ENCODE results near the gene RELN. TPM values are rescaled to one million over a fixed set of nuclear protein-coding genes. Genes with fewer than 3 reads are reported as not detected.
A peak's percentile ranks its signal among the peaks of the same experiment; 100 is the strongest.

RELN gene
- total RNA-seq, 1 donor from 2014 or later = not detected

- FAIRE-seq (no peak), DNase-seq (ENCODE audit: low read depth) (no peak)
- no peak for TF ChIP-seq CTCF (IDR thresholded peaks at IDR 0.05; ENCODE audit: insufficient read depth, low read length, severe bottlenecking)
- Histone ChIP-seq H3K4me3 (ENCODE audit: low read depth, low read length) (no peak overlapping the region), H3K27me3 (ENCODE audit: control insufficient read depth, insufficient read depth, low read length) (no peaks in the 10 kb centered on the region), H3K36me3 (ENCODE audit: control insufficient read depth, insufficient read depth, low read length) (no peaks in the 10 kb centered on the region)
These were observed 527.1 kb downstream of the RELN start for GRCh38 chr7:103462358-103462757.

- H3K27me3 ChIP-seq (ENCODE audit: control insufficient read depth, insufficient read depth, low read length) = peaks cover 13% of the 10 kb centered on the region
- FAIRE-seq = no peak
- no peaks in the 10 kb centered on the region for H3K36me3 ChIP-seq (ENCODE audit: control insufficient read depth, insufficient read depth, low read length)
- peak; percentile 84 for TF ChIP-seq CTCF (IDR thresholded peaks at IDR 0.05; ENCODE audit: insufficient read depth, low read length, severe bottlenecking)
- H3K4me3 ChIP-seq (ENCODE audit: low read depth, low read length) = no peak overlapping the region
- DNase-seq (ENCODE audit: low read depth) = peak; percentile 53
These were observed 542.1 kb downstream of the RELN start for GRCh38 chr7:103447073-103447960.

DNA sequence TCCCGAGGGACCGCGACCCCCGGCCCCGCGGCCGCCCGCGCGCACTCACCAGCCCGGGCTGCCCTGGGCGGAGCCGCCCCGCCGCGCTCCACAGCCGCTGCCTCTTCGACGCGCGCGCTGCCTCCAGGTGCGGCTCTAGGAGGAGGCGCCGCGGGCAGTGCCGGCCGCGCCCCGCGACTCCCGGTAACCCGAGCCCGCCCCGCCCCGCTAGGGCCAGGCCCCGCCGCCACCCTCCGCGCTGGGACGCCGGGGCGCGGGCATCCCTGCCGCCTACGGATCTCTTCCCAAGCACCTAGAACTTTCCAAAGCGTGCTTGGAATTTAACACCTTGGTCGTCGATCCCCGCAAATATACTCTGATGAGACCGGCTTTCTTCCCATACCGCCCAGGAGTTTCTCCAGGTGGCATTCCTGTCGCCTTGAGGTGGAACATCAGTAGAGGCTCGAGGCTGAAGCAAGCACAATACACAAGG, 543.4 kb downstream of the RELN start, which contains the start of gene SLC26A5:
TSS of gene SLC26A5 (minus strand) at position 159 of the 472 bp plus-strand sequence. CDS start 24,693 bp downstream, outside the sequence.
- TF ChIP-seq CTCF (IDR thresholded peaks at IDR 0.05; ENCODE audit: insufficient read depth, low read length, severe bottlenecking) = no peak
- peak within 1 kb of the TSS; percentile 27 for H3K4me3 ChIP-seq (ENCODE audit: low read depth, low read length)
- H3K36me3 ChIP-seq (ENCODE audit: control insufficient read depth, insufficient read depth, low read length) = no peaks in the 10 kb centered on the region
- FAIRE-seq = no peak
- H3K27me3 ChIP-seq (ENCODE audit: control insufficient read depth, insufficient read depth, low read length) = peaks cover 13% of the 10 kb centered on the region
- DNase-seq (ENCODE audit: low read depth) = peak; percentile 18

GRCh38 chr7:103445228-103446048, 544.0 kb downstream of the RELN start:
- DNase-seq (ENCODE audit: low read depth) (no peak), FAIRE-seq (no peak)
- TF ChIP-seq CTCF (IDR thresholded peaks at IDR 0.05; ENCODE audit: insufficient read depth, low read length, severe bottlenecking) = no peak
- peaks cover 13% of the 10 kb centered on the region for H3K27me3 ChIP-seq (ENCODE audit: control insufficient read depth, insufficient read depth, low read length)
- peak overlapping the region; percentile 27 for H3K4me3 ChIP-seq (ENCODE audit: low read depth, low read length)
- H3K36me3 ChIP-seq (ENCODE audit: control insufficient read depth, insufficient read depth, low read length) = no peaks in the 10 kb centered on the region

DNA sequence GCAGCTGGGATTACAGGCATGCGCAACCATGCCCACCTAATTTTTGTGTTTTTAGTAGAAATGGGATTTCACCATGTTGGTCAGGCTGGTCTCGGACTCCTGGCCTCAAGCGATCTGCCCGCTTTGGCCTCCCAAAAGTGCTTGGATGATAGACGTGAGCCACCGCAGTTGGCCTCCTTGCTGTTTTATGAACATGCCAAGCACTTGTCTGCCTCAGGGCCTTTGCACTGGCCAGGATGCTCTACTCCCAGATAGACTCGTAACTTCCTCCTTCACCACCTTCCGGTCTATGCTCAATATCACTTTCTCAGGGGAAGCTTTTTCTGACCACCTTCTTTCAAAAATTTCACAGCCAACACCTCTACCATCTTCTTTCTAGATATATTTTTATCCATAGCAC, 549.8 kb downstream of the RELN start:
- no peak for DNase-seq (ENCODE audit: low read depth)
- H3K4me3 ChIP-seq (ENCODE audit: low read depth, low read length) = no peak overlapping the region
- FAIRE-seq = no peak
- peaks cover 4% of the 10 kb centered on the region for H3K27me3 ChIP-seq (ENCODE audit: control insufficient read depth, insufficient read depth, low read length)
- no peak for TF ChIP-seq CTCF (IDR thresholded peaks at IDR 0.05; ENCODE audit: insufficient read depth, low read length, severe bottlenecking)
- H3K36me3 ChIP-seq (ENCODE audit: control insufficient read depth, insufficient read depth, low read length) = no peaks in the 10 kb centered on the region
